Hepatocyte (in vitro differentiated cells): ENCODE data around the gene MAST2. TPM values are rescaled to one million over a fixed set of nuclear protein-coding genes. Genes with fewer than 3 reads are reported as not detected.

Experiments used
- DNase-seq: peaks from one replicate; pipeline ENCODE4 v3.0.0-alpha.2; 2016; ENCODE audit warnings: low spot score
- H2AFZ ChIP-seq: fragments of 200-600 bp; sonication (generic); 2 replicates; pipeline ENCODE4 v1.6.0; 2016; ENCODE audit warnings: antibody characterized with exemption, mild to moderate bottlenecking
- H3K27ac ChIP-seq: fragments of 200-600 bp; sonication (generic); 2 replicates; pipeline ENCODE4 v1.5.1; 2016; ENCODE audit warnings: mild to moderate bottlenecking
- H3K27me3 ChIP-seq: fragments of 200-600 bp; sonication (generic); 2 replicates; pipeline ENCODE4 v1.6.1; 2016
- H3K36me3 ChIP-seq: fragments of 200-600 bp; sonication (generic); replicated peaks from 2 replicates; pipeline ENCODE4 v1.5.1; 2016; ENCODE audit warnings: low read depth; ENCODE audit not compliant: insufficient read depth
- H3K4me1 ChIP-seq: fragments of 200-600 bp; sonication (generic); 2 replicates; pipeline ENCODE4 v1.5.1; 2016; ENCODE audit warnings: mild to moderate bottlenecking, moderate library complexity; ENCODE audit not compliant: insufficient read depth
- H3K4me2 ChIP-seq: fragments of 200-600 bp; sonication (generic); 2 replicates; pipeline ENCODE4 v1.6.0; 2016
- H3K4me3 ChIP-seq: fragments of 200-600 bp; sonication (generic); 2 replicates; pipeline ENCODE4 v1.5.1; 2016; ENCODE audit warnings: mild to moderate bottlenecking
- H3K79me2 ChIP-seq: fragments of 200-600 bp; sonication (generic); 2 replicates; pipeline ENCODE4 v1.6.0; 2017; ENCODE audit warnings: mild to moderate bottlenecking
- H3K9me2 ChIP-seq: fragments of 200-600 bp; sonication (generic); replicated peaks from 2 replicates; pipeline ENCODE4 v1.6.0; 2017; ENCODE audit warnings: mild to moderate bottlenecking; ENCODE audit not compliant: insufficient read depth
- H3K9me3 ChIP-seq: fragments of 200-600 bp; sonication (generic); 2 replicates; pipeline ENCODE4 v1.5.1; 2016; ENCODE audit warnings: low read depth, mild to moderate bottlenecking
- H4K20me1 ChIP-seq: fragments of 200-600 bp; sonication (generic); 2 replicates; pipeline ENCODE4 v1.6.0; 2016; ENCODE audit warnings: mild to moderate bottlenecking; ENCODE audit not compliant: insufficient read depth, poor library complexity, severe bottlenecking
- CTCF ChIP-seq: fragments of 200-600 bp; sonication (generic); IDR thresholded peaks from 2 replicates; pipeline ENCODE4 v1.5.1; 2016; ENCODE audit warnings: antibody characterized with exemption, mild to moderate bottlenecking; ENCODE audit not compliant: poor library complexity
- EZH2 ChIP-seq: fragments of 200-600 bp; sonication (generic); IDR thresholded peaks from 2 replicates; pipeline ENCODE4 v1.6.1; 2016; ENCODE audit warnings: antibody characterized with exemption, mild to moderate bottlenecking, borderline replicate concordance
- EZH2phosphoT487 ChIP-seq: fragments of 200-600 bp; sonication (generic); IDR thresholded peaks from one replicate; pipeline ENCODE4 v1.6.1; 2018; ENCODE audit warnings: antibody characterized with exemption, mild to moderate bottlenecking, low read depth, moderate library complexity; ENCODE audit not compliant: unreplicated experiment, severe bottlenecking
- WGBS: methylation state at CpG from one replicate; pipeline ENCODE4 v1.1.6; 2016; ENCODE audit warnings: low lambda C conversion rate; ENCODE audit errors: missing lambda C conversion rate; 5-methylcytosine and 5-hydroxymethylcytosine counted together
- polyA plus RNA-seq: library from polyadenylated mRNA; unstranded; fragments of >200 nt; fragmentation: Nextera tagmentation; extraction: Ambion mirVana; gene quantifications from 2 replicates; pipeline ENCODE4 v1.2.1, GENCODE V29; 2016
- total RNA-seq: library from RNA; depleted of rRNA; stranded (reverse); fragments of >200 nt; gene quantifications from 2 replicates; pipeline ENCODE4 v1.2.3, GENCODE V29; 2014

The MAST2 gene
- total and polyA plus RNA-seq, 2 experiments from 2014 or later, result 25.8 to 33.5 TPM

DNA sequence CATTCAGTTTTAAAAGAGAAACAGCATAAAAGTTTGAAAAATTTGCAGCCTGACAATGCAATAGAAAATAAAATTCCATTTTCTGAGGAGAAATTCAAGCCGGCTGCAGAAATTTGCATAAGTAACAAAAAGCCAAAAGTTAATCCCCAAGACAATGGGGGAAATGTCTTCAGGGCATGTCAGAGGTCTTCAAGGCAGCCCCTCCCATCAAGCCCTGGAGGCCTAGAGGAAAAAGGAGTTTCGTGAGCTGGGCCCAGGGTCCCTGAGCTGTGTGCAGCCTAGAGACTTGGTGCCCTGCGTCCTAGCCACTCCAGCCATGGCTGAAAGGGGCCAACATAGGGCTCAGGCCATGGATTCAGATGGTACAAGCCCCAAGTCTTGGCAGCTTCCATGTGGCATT is 254.4 kb downstream of the MAST2 start:
- WGBS, result 90% methylated on average over 3 of the region's 3 CpGs
- no peaks in the 10 kb centered on the region for H4K20me1 ChIP-seq

GRCh38 chr1:46058936-46059335 is 255.5 kb downstream of the MAST2 start:
- Histone ChIP-seq H3K27me3 (no peaks in the 10 kb centered on the region), H3K36me3 (peaks cover 4% of the 10 kb centered on the region), H3K4me2 (no peak overlapping the region), H3K9me2 (no peaks in the 10 kb centered on the region), H3K79me2 (no peaks in the 10 kb centered on the region), H4K20me1 (no peaks in the 10 kb centered on the region), H2AFZ (no peak overlapping the region), H3K4me1 (no peaks in the 10 kb centered on the region), H3K27ac (peak overlapping the region; percentile 27), H3K4me3 (no peak overlapping the region), H3K9me3 (no peaks in the 10 kb centered on the region)
- DNase-seq, result no peak
- no peak for TF ChIP-seq EZH2
- no peak for TF ChIP-seq CTCF
- no peak for TF ChIP-seq EZH2phosphoT487
- 96% methylated on average over 5 of the region's 5 CpGs for WGBS

More for the DNA sequence above, 254.4 kb downstream of the MAST2 start:
- Histone ChIP-seq H3K4me2 (no peak overlapping the region), H3K27me3 (no peaks in the 10 kb centered on the region), H3K9me2 (no peaks in the 10 kb centered on the region), H2AFZ (no peak overlapping the region), H3K9me3 (no peaks in the 10 kb centered on the region), H3K4me3 (no peak overlapping the region), H3K4me1 (no peaks in the 10 kb centered on the region), H3K79me2 (no peaks in the 10 kb centered on the region), H3K36me3 (peaks cover 4% of the 10 kb centered on the region), H3K27ac (no peak overlapping the region)
- TF ChIP-seq CTCF (no peak), EZH2 (no peak), EZH2phosphoT487 (no peak)
- no peak for DNase-seq

- TF ChIP-seq EZH2phosphoT487, result no peak
- no peaks in the 10 kb centered on the region for H4K20me1 ChIP-seq
- H3K4me2 ChIP-seq, result no peak overlapping the region
- no peaks in the 10 kb centered on the region for H3K4me1 ChIP-seq
- H3K36me3 ChIP-seq, result peaks cover 4% of the 10 kb centered on the region
- H3K9me2 ChIP-seq, result no peaks in the 10 kb centered on the region
- H3K4me3 ChIP-seq, result no peak overlapping the region
- no peaks in the 10 kb centered on the region for H3K79me2 ChIP-seq
- no peak overlapping the region for H3K27ac ChIP-seq
- H2AFZ ChIP-seq, result no peak overlapping the region
- H3K9me3 ChIP-seq, result no peaks in the 10 kb centered on the region
- DNase-seq, result no peak
- 74% methylated on average over 3 of the region's 3 CpGs for WGBS
- H3K27me3 ChIP-seq, result no peaks in the 10 kb centered on the region
Measured at GRCh38 chr1:46061146-46061545, 257.7 kb downstream of the MAST2 start.

DNA sequence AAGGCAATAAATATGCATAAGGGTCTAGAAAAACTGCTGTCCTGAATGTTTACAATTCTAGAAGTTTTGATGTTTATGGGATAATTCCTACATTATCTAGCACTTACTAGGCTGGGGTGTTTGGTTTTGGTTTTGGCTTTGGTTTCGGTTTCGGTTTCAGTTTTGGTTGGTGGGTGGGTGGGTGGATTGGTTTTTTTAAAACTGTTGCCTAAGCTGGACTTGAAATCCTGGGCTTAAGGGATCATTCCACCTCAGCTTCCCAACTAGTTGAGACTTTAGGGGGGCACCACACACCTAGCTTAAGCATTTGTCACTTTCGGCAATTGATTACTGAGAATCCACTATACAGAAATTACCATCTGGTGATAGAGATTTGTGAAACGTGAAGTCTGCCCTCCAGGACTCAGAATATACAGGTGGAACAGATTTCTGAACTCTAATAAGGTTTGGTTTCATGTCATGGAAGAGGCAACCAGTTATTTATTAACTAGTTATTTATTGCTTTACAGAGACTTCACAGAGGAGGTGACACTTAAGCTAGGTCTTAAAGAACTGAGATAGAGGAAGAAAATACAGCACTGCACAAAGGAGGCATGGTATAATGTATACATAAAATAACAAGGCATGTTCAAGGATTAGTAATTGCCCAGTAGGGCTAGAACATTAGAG is 259.4 kb downstream of the MAST2 start:
- no peaks in the 10 kb centered on the region for H3K79me2 ChIP-seq
- peak overlapping the region; percentile 57 for H3K4me2 ChIP-seq
- no peak for TF ChIP-seq EZH2phosphoT487
- TF ChIP-seq CTCF, result no peak
- no peak for TF ChIP-seq EZH2
- DNase-seq, result peak; percentile 14
- H3K4me1 ChIP-seq, result peaks cover 4% of the 10 kb centered on the region
- H3K4me3 ChIP-seq, result no peak overlapping the region
- no peaks in the 10 kb centered on the region for H3K27me3 ChIP-seq
- H4K20me1 ChIP-seq, result no peaks in the 10 kb centered on the region
- H3K36me3 ChIP-seq, result peaks cover 4% of the 10 kb centered on the region
- peak overlapping the region; percentile 84 for H3K27ac ChIP-seq
- WGBS, result 87% methylated on average over 4 of the region's 4 CpGs
- H3K9me2 ChIP-seq, result no peaks in the 10 kb centered on the region
- no peaks in the 10 kb centered on the region for H3K9me3 ChIP-seq
- no peak overlapping the region for H2AFZ ChIP-seq
